Type B pancreatic cell (in vitro differentiated cells): ENCODE results near the gene WDFY3. TPM values are rescaled to one million over a fixed set of nuclear protein-coding genes. Genes with fewer than 3 reads are reported as not detected.

Experiments
- DNase-seq: peaks from one replicate; pipeline ENCODE4 v3.0.0; 2021; ENCODE audit warnings: mixed read lengths; ENCODE audit not compliant: unreplicated experiment; ENCODE audit errors: extremely low spot score
- H3K27ac Mint-ChIP-seq: 2 replicates; pipeline ENCODE4 v1.8.0; 2021; ENCODE audit warnings: mild to moderate bottlenecking, mixed read lengths
- H3K27me3 Mint-ChIP-seq: 2 replicates; pipeline ENCODE4 v1.8.0; 2021; ENCODE audit warnings: mixed read lengths
- H3K36me3 Mint-ChIP-seq: 2 replicates; pipeline ENCODE4 v1.8.0; 2021; ENCODE audit warnings: mixed read lengths
- H3K4me1 Mint-ChIP-seq: one replicate; pipeline ENCODE4 v1.8.0; 2021; ENCODE audit warnings: mixed read lengths; ENCODE audit not compliant: unreplicated experiment
- H3K4me3 Mint-ChIP-seq: 2 replicates; pipeline ENCODE4 v1.8.0; 2021; ENCODE audit warnings: mild to moderate bottlenecking, mixed read lengths
- H3K9me3 Mint-ChIP-seq: 2 replicates; pipeline ENCODE4 v1.8.0; 2021; ENCODE audit warnings: mixed read lengths
- CTCF ChIP-seq: fragments of 200-600 bp; sonication (generic); conservative IDR thresholded peaks from 2 replicates; pipeline ENCODE4 v1.5.0; 2021; ENCODE audit warnings: antibody characterized with exemption, mild to moderate bottlenecking
- long read RNA-seq: library from polyadenylated mRNA; unstranded; transcript quantifications from one replicate; pipeline ENCODE4 v2.0.0, GENCODE V29; 2020
- total RNA-seq: library from RNA; stranded (reverse); gene quantifications from 2 replicates; pipeline ENCODE4 v1.2.1, GENCODE V29; 2021; ENCODE audit warnings: low replicate concordance

Gene WDFY3
- 76.4 and 79.5 TPM in 2 replicates for total RNA-seq
- long read RNA-seq, partial matches to known transcripts, result 10 of 16 reads
- long read RNA-seq, other reads (novel, unspliced or antisense), result 6 of 16 reads

GRCh38 chr4:84966382-84967242 is at the start of gene WDFY3:
TSS of gene WDFY3 (minus strand) at chr4:84966690. CDS start at chr4:84860591, 106,099 bp downstream.
- H3K4me1 Mint-ChIP-seq, result peaks cover 17% of the 10 kb centered on the region
- DNase-seq, result peak; percentile 77
- H3K27ac Mint-ChIP-seq, result peak within 1 kb of the TSS; percentile 99
- no peaks in the 10 kb centered on the region for H3K9me3 Mint-ChIP-seq
- TF ChIP-seq CTCF, result no peak
- H3K4me3 Mint-ChIP-seq, result peak within 1 kb of the TSS; percentile 100
- H3K27me3 Mint-ChIP-seq, result no peaks in the 10 kb centered on the region
- peaks cover 5% of the 10 kb centered on the region for H3K36me3 Mint-ChIP-seq

GRCh38 chr4:85005865-85006377 is 39.4 kb upstream of the WDFY3 start:
- Mint-ChIP-seq H3K36me3 (no peaks in the 10 kb centered on the region), H3K9me3 (no peaks in the 10 kb centered on the region), H3K27ac (no peak overlapping the region), H3K4me3 (no peak overlapping the region), H3K27me3 (no peaks in the 10 kb centered on the region), H3K4me1 (no peaks in the 10 kb centered on the region)
- TF ChIP-seq CTCF, result no peak
- no peak for DNase-seq

- no peaks in the 10 kb centered on the region for H3K9me3 Mint-ChIP-seq
- no peaks in the 10 kb centered on the region for H3K4me1 Mint-ChIP-seq
- H3K27ac Mint-ChIP-seq, result no peak overlapping the region
- H3K4me3 Mint-ChIP-seq, result no peak overlapping the region
- no peak for DNase-seq
- no peaks in the 10 kb centered on the region for H3K27me3 Mint-ChIP-seq
- no peak for TF ChIP-seq CTCF
- H3K36me3 Mint-ChIP-seq, result no peaks in the 10 kb centered on the region
These were observed 33.9 kb upstream of the WDFY3 start for GRCh38 chr4:85000343-85000742.

- Mint-ChIP-seq H3K36me3 (no peaks in the 10 kb centered on the region), H3K4me1 (no peaks in the 10 kb centered on the region), H3K27me3 (no peaks in the 10 kb centered on the region), H3K9me3 (no peaks in the 10 kb centered on the region), H3K4me3 (no peak overlapping the region), H3K27ac (no peak overlapping the region)
- TF ChIP-seq CTCF, result no peak
- DNase-seq, result no peak
These were observed 28.9 kb upstream of the WDFY3 start for GRCh38 chr4:84995386-84995785.

- Mint-ChIP-seq H3K9me3 (no peaks in the 10 kb centered on the region), H3K36me3 (no peaks in the 10 kb centered on the region), H3K27ac (no peak overlapping the region), H3K4me1 (no peaks in the 10 kb centered on the region), H3K27me3 (no peaks in the 10 kb centered on the region), H3K4me3 (peak overlapping the region; percentile 39)
- DNase-seq, result no peak
- TF ChIP-seq CTCF, result no peak
These were observed 27.8 kb upstream of the WDFY3 start for GRCh38 chr4:84994280-84994679.
